GM12892 (cell line): Measurements from ENCODE around the gene ABCA7.

Source experiments
- POLR2A ChIP-seq: IDR thresholded peaks from 2 replicates; pipeline ENCODE4 v1.6.1; 2011; ENCODE audit warnings: low read depth, low read length, control low read depth
- POLR2AphosphoS5 ChIP-seq: IDR thresholded peaks from 2 replicates; pipeline ENCODE4 v1.6.1; 2011; ENCODE audit warnings: low read depth, low read length, control low read depth

DNA sequence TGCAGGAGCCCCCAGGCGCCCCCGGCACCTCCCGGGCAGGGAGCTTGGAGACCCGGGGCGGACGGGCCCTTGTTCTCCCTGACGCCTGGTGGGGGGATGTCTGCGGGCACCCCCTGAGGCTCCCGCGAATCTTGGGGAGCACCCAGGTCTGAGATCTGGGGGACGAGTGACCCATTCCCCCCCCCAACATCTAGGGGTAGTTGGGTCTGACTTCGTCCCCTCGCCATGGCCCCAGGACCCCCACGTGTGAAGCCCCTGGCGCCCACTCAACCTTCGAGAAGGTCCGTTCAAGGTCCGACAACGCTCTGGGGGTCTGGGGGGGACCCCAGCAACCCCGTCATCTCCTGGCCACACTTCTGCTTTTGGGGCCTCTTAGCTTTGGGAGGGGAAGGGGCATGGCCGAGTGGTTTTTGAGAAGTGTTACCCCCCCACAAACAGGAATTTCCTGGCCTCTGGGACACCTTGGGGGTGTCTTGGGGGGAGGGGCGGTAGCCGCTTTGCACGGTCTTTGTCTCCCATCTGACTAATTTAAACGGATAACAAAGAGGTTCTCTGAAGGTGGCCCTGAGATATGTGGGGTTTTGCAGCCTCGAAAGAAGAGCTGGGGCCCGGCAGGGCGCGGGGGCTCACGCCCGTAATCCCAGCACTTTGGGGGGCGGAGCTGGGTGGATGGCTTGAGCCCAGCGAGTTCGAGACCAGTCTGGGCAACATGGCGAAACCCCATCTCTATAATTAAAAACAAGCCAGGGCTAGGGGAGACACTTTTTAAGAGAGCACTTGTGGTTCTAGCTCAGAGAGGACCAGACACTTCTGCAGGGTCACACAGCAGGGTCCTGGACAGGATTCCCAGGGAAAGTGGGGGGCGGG, 12.9 kb upstream of the ABCA7 start:
- TF ChIP-seq POLR2AphosphoS5: no peak
- TF ChIP-seq POLR2A: no peak
